WERI-Rb-1 (cell line): Measurements from ENCODE around the gene CCDC66.

ENCODE experiments used
- DNase-seq: peaks from one replicate; pipeline ENCODE4 v3.0.0-alpha.2; 2020
- H3K27ac ChIP-seq: fragments of 250-450 bp; sonication (Bioruptor Pico); 2 replicates; pipeline ENCODE4 v1.5.1; 2020; ENCODE audit warnings: mild to moderate bottlenecking, moderate library complexity
- H3K27me3 ChIP-seq: fragments of 250-450 bp; sonication (Bioruptor Pico); 2 replicates; pipeline ENCODE4 v1.5.1; 2021; ENCODE audit warnings: mild to moderate bottlenecking, low read depth, moderate library complexity; ENCODE audit not compliant: insufficient read depth, severe bottlenecking
- H3K36me3 ChIP-seq: fragments of 250-450 bp; sonication (Bioruptor Pico); 2 replicates; pipeline ENCODE4 v1.5.1; 2020; ENCODE audit warnings: mild to moderate bottlenecking, moderate library complexity
- H3K4me3 ChIP-seq: 2 replicates; pipeline ENCODE4 v1.5.1; 2011; ENCODE audit warnings: low read depth, mild to moderate bottlenecking, control low read depth, low read length
- H3K9me3 ChIP-seq: fragments of 250-450 bp; sonication (Bioruptor Pico); 2 replicates; pipeline ENCODE4 v1.5.1; 2021; ENCODE audit warnings: mild to moderate bottlenecking, moderate library complexity; ENCODE audit not compliant: severe bottlenecking
- TF ChIP-seq, protein P1 (sequence below): IDR thresholded peaks from 2 replicates; pipeline ENCODE4 v1.5.1; 2011; ENCODE audit warnings: low read depth, mild to moderate bottlenecking, control low read depth, inconsistent platforms, low read length

CCDC66 gene

DNA sequence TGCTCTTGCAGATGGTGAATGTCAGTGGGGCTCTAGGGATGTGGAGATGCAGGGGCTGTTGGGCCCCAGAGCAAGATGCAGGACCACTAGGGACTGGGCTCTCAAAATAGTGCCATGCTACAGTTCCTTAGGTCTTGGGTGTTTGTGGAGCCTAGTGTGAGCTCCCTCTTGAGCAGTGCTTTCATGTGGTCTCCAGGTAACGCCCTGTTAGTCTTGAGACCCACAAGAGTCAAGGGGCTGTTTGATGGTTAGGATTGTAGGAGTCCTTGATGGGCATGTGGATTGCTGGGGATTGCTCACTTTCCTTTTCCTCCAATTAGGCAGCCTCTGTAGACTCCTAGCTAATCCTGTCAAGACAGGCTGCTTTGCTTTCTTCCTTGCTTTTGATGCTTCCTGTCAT, 56.0 kb downstream of the CCDC66 start:
- no peak for DNase-seq
- no peak overlapping the region for H3K27ac ChIP-seq
- no peak overlapping the region for H3K4me3 ChIP-seq
- no peaks in the 10 kb centered on the region for H3K27me3 ChIP-seq
- peaks cover 34% of the 10 kb centered on the region for H3K36me3 ChIP-seq
- TF ChIP-seq, protein P1, sequence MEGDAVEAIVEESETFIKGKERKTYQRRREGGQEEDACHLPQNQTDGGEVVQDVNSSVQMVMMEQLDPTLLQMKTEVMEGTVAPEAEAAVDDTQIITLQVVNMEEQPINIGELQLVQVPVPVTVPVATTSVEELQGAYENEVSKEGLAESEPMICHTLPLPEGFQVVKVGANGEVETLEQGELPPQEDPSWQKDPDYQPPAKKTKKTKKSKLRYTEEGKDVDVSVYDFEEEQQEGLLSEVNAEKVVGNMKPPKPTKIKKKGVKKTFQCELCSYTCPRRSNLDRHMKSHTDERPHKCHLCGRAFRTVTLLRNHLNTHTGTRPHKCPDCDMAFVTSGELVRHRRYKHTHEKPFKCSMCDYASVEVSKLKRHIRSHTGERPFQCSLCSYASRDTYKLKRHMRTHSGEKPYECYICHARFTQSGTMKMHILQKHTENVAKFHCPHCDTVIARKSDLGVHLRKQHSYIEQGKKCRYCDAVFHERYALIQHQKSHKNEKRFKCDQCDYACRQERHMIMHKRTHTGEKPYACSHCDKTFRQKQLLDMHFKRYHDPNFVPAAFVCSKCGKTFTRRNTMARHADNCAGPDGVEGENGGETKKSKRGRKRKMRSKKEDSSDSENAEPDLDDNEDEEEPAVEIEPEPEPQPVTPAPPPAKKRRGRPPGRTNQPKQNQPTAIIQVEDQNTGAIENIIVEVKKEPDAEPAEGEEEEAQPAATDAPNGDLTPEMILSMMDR, result no peak
- no peaks in the 10 kb centered on the region for H3K9me3 ChIP-seq

DNA sequence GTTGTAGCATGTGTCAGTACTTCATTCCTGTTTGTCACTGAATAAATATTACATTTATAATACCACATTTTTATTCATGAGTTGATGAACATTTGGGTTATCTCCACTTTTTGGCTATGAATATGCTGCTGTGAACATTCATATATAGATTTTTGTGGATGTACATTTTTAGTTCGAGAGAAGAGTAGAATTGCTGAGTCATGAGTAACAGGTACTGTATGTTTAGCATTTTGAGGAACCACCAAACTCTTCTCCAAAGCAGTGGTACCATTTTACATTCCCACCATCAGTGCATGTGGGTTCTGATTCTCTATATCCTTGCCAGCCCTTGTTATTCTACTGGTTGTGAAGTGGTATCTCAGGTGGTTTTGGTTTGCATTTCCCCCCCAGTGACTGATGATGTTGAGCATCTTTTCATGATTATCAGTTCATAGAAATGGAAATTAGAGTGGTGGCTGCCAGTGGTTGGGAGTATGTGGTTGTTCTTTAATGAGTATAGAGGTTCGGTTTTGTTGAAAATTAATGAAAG, 59.6 kb downstream of the CCDC66 start:
- Histone ChIP-seq H3K4me3 (no peak overlapping the region), H3K9me3 (no peaks in the 10 kb centered on the region), H3K27me3 (no peaks in the 10 kb centered on the region), H3K36me3 (peaks cover 59% of the 10 kb centered on the region), H3K27ac (no peak overlapping the region)
- no peak for DNase-seq
- TF ChIP-seq, protein P1, result no peak

DNA sequence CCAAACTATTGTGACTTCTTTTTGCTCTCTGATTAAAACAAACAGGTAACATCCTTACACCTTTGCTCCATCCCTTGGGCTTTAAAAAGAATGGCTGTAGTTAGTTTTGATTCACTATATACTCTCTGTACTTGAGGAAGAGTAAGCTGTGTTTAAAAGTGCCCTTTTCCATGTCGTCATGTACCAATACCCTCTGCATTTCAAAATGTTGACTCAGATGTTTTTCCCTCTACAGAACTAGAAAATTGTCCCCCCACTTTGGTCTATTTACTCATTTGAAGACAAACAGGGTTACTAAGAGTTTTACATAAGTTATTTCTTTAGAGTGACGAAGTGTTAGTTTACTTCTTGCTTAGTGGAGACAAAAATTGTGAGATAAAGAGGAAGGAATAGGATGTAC, 63.4 kb downstream of the CCDC66 start:
- H3K4me3 ChIP-seq, result no peak overlapping the region
- H3K27ac ChIP-seq, result no peak overlapping the region
- no peak for DNase-seq
- peaks cover 90% of the 10 kb centered on the region for H3K36me3 ChIP-seq
- no peaks in the 10 kb centered on the region for H3K9me3 ChIP-seq
- H3K27me3 ChIP-seq, result no peaks in the 10 kb centered on the region
- TF ChIP-seq, protein P1, result no peak

DNA sequence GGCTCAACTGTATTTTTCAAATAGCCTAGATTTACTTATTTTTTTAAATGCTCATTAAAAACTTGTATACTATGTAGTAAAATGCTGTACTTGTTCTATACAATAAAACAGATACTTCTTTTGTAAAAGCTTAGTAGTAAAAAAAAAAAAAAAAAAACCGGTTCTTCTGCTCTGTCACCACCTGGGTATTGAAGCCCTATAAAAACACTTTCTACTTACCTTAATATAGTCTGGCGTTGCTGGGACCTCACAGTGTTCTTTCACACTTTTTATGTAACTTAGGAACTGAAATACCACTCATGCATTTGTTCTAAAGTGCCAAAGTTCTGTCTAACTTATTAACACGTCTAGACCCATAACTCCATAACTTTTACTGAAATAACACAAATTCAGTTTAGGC, 64.7 kb downstream of the CCDC66 start:
- TF ChIP-seq, protein P1, result no peak
- no peaks in the 10 kb centered on the region for H3K27me3 ChIP-seq
- H3K9me3 ChIP-seq, result no peaks in the 10 kb centered on the region
- H3K36me3 ChIP-seq, result peaks cover 90% of the 10 kb centered on the region
- H3K4me3 ChIP-seq, result no peak overlapping the region
- H3K27ac ChIP-seq, result no peak overlapping the region
- DNase-seq, result no peak

DNA sequence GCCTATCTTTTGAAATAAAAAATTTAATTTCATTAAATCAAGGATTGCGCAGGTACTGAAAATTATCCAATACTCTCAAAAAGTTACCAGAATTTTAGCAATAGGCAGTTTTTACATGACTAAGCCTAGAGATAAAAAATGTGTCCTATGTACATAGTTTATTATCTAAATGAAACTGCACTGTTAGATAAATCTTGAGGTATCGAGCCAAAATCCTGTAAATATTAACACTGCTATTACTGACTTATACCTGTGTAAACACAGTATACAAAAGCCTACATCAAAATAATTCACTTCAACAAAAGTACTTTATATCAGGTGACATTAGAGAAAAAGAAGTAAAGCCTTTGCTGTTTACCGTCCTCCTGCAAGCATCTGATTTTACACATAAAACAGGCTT, 65.4 kb downstream of the CCDC66 start:
- Histone ChIP-seq H3K36me3 (peaks cover 85% of the 10 kb centered on the region), H3K27ac (no peak overlapping the region), H3K9me3 (no peaks in the 10 kb centered on the region), H3K27me3 (no peaks in the 10 kb centered on the region), H3K4me3 (no peak overlapping the region)
- TF ChIP-seq, protein P1, result no peak
- DNase-seq, result no peak

DNA sequence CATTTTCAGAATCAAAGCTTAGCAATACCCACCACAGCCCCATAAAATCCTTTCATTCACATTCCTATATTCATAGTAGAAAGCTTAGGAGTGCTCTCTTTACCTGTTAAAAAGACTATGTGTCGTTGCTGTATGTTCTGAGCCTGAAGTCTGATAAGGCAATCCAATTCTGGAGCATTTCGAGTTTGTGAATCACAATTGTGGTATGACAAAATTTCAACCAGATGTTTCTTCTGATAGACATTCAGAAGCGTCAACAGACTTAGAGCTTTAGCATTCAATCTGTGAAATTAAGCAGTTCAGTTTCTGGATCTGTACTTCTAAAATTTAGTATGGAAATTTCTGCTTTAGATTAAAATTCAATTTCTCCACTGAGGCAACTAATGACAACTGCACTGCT, 67.8 kb downstream of the CCDC66 start:
- Histone ChIP-seq H3K9me3 (no peaks in the 10 kb centered on the region), H3K36me3 (peaks cover 72% of the 10 kb centered on the region), H3K4me3 (no peak overlapping the region), H3K27me3 (no peaks in the 10 kb centered on the region), H3K27ac (no peak overlapping the region)
- TF ChIP-seq, protein P1, result no peak
- no peak for DNase-seq
